Measurements from ENCODE around the gene GSG1L.

Gene GSG1L

DNA sequence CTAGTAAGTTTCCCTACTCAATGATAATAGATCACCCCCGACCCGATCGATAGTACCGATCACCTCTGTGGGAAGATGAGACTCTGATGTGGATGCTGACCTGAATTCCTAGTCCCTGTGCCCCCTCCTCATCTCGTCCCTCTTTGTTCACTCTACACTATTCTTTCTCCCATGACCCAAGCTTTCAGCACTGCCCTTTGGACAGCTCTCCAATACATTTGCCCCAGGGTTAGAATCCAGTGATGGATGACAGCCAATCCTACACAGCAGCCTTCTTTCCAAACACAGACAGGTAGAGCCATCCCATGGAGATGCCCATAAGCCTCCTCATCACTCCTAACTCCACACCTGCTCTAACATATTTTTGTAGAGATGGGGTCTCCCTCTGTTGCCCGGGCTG, 141.1 kb downstream of the GSG1L start:
- no peak overlapping the region for H3K4me3 Mint-ChIP-seq
- H3K27ac Mint-ChIP-seq, result no peak overlapping the region
- no peaks in the 10 kb centered on the region for H3K9me3 Mint-ChIP-seq (ENCODE audit: low read depth)
- H3K36me3 Mint-ChIP-seq, result no peaks in the 10 kb centered on the region
- peaks cover 25% of the 10 kb centered on the region for H3K27me3 Mint-ChIP-seq
- H3K4me1 Mint-ChIP-seq (ENCODE audit: low read depth), result no peaks in the 10 kb centered on the region

DNA sequence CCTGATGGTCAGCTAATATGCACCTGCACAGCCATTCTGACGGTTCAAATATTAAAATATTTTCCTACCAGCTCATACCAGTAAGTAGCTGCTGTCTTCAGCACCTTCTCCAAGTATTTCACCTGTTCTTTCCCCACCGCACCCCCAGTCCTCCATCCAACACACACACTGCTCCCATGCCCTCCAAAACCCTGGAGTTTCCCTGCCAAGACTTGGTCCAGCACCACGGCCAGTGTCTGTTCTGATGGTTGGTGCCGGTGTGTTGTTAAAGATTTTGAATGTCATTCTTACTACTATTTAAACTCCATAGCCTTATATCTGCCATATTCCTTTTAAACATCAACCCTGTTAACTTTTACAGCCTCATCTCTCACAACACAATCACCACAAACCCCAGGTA, 142.4 kb downstream of the GSG1L start:
- no peak overlapping the region for H3K27ac Mint-ChIP-seq
- H3K4me1 Mint-ChIP-seq (ENCODE audit: low read depth), result no peaks in the 10 kb centered on the region
- H3K36me3 Mint-ChIP-seq, result no peaks in the 10 kb centered on the region
- no peak overlapping the region for H3K4me3 Mint-ChIP-seq
- H3K9me3 Mint-ChIP-seq (ENCODE audit: low read depth), result no peaks in the 10 kb centered on the region
- peaks cover 30% of the 10 kb centered on the region for H3K27me3 Mint-ChIP-seq

DNA sequence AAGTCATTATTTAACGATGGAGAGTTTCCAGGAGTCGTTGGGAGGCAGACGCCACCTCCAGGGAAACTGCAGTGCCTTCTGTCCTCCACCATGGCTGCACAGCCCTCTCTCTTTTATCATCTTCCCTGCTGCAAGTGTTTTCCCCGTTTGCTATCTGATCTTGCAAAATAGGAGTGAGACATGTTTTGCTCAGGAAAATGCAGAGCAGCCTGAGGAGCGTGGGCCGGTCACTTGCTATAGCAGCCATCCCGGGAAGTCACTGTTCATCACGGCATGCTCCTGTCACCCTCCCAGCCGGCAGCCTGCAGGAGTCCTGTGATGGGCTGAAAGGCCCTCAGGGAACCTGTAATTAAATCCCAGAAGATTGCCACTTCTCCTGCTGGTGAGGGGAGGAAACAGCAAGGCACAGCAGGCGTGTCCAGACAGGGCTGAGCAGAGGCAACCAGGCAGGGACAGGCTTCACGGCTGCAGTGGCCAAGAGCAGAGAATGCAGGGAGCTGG, 143.1 kb downstream of the GSG1L start:
- peaks cover 30% of the 10 kb centered on the region for H3K27me3 Mint-ChIP-seq
- no peaks in the 10 kb centered on the region for H3K4me1 Mint-ChIP-seq (ENCODE audit: low read depth)
- no peaks in the 10 kb centered on the region for H3K36me3 Mint-ChIP-seq
- H3K27ac Mint-ChIP-seq, result no peak overlapping the region
- no peak overlapping the region for H3K4me3 Mint-ChIP-seq
- no peaks in the 10 kb centered on the region for H3K9me3 Mint-ChIP-seq (ENCODE audit: low read depth)

DNA sequence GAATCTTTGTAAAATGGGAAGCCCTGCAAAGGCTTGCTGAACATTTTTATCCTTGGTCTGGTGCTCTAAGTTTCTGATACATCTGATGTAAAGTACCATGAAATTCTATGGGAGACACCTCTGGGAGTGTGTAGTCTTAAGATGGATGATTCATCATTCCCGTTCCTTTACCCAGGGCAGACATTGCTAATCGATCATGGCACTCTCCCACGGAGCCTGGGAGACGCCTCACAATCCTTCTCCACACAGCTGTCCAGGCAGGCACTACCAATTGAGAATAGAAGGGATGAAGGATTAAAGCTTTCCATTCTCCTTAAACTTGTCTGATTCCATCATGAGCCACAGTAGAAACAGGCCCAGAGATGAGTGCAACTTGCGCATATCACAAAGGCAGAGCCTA, 144.8 kb downstream of the GSG1L start:
- no peaks in the 10 kb centered on the region for H3K36me3 Mint-ChIP-seq
- H3K27me3 Mint-ChIP-seq, result peaks cover 37% of the 10 kb centered on the region
- H3K4me3 Mint-ChIP-seq, result no peak overlapping the region
- no peak overlapping the region for H3K27ac Mint-ChIP-seq
- no peaks in the 10 kb centered on the region for H3K4me1 Mint-ChIP-seq (ENCODE audit: low read depth)
- no peaks in the 10 kb centered on the region for H3K9me3 Mint-ChIP-seq (ENCODE audit: low read depth)

DNA sequence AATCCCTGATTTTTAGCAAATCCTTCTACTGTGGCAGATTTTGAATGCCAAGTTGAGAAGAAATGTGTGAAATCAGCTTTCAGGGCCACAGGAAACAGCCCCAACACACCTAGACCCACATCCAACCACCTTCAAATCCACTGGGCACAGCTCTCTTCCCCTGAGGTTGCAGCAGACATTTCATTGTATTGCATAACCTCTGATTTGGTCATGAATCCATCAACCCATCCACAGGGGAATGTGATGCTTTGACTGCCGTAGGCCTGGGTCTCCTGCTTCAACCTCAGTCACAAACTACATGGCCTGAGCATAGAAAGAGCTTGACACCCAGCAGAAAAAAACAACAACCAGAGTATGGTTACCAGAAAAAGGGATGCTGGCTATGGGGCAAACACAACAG, 145.6 kb downstream of the GSG1L start:
- H3K27me3 Mint-ChIP-seq, result peaks cover 37% of the 10 kb centered on the region
- H3K27ac Mint-ChIP-seq, result no peak overlapping the region
- no peaks in the 10 kb centered on the region for H3K4me1 Mint-ChIP-seq (ENCODE audit: low read depth)
- no peak overlapping the region for H3K4me3 Mint-ChIP-seq
- H3K36me3 Mint-ChIP-seq, result no peaks in the 10 kb centered on the region
- no peaks in the 10 kb centered on the region for H3K9me3 Mint-ChIP-seq (ENCODE audit: low read depth)

DNA sequence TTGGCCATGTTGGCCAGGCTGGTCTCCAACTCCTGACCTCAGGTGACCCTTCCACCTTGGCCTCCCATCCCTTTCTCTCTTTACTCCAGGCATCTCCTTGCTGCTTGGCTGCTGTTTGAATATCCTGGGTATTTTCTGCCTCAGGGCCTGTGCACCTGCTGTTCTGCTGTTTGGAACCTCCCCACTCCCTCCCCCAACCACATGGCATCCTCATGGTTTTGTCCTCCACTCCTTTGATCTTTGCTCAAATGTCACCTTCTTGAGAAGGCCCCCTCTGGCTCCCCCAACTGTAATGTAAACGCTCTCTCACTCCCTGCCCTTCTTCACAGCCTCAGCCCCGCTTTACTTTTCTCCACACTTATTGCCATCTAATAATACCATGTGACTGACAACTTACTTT, 152.0 kb downstream of the GSG1L start:
- Mint-ChIP-seq H3K27ac (no peak overlapping the region), H3K9me3 (ENCODE audit: low read depth) (no peaks in the 10 kb centered on the region), H3K4me1 (ENCODE audit: low read depth) (no peaks in the 10 kb centered on the region), H3K27me3 (peaks cover 10% of the 10 kb centered on the region), H3K36me3 (no peaks in the 10 kb centered on the region), H3K4me3 (no peak overlapping the region)

DNA sequence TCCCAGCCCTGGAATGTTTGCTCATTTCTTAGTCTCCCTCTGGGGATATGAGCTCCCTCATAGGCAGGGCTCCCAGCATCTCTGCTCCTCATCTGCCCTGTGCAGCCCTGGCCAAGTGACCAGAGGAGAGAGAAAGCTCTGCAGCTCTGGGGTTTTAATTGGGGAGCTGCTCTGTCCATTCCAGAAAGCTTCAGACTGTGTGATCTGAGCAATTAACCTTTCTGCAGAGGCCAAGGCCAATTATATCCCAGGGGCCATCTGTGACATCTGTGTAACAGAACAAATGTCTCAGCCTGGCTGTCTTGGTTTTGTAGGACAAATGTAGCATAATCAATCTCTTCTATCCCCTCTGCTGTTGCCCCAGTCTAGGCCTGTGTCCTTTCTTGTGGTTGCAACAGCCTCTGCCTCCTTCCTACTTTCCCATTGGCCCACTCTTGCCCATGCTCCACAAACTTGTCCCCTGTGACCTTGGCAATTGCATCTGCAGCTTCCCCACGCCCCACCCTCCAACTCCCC, 156.0 kb downstream of the GSG1L start:
- Mint-ChIP-seq H3K9me3 (ENCODE audit: low read depth) (no peaks in the 10 kb centered on the region), H3K27me3 (no peaks in the 10 kb centered on the region), H3K4me3 (no peak overlapping the region), H3K4me1 (ENCODE audit: low read depth) (no peaks in the 10 kb centered on the region), H3K27ac (no peak overlapping the region), H3K36me3 (no peaks in the 10 kb centered on the region)

DNA sequence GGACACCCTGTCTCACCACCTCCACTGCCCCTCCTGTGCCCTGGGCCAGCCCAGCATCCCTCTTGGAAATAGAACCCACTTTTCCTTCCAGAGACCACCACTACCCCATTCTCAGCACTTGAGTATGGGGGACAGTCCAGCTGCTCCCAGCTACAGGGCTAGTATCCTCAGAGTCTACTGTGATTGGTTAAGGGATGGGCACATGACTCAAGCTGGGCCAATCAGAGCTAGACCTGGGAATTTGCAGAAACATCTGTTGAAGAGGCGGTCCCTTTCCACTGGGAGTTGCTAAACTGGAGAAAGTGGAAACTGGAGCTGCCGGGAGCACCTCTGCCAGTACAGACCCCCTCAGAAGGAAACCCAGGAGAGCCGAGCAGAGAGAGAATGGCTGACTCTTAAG, 156.6 kb downstream of the GSG1L start:
- Mint-ChIP-seq H3K4me1 (ENCODE audit: low read depth) (no peaks in the 10 kb centered on the region), H3K27ac (no peak overlapping the region), H3K9me3 (ENCODE audit: low read depth) (no peaks in the 10 kb centered on the region), H3K4me3 (no peak overlapping the region), H3K36me3 (no peaks in the 10 kb centered on the region), H3K27me3 (peaks cover 3% of the 10 kb centered on the region)

DNA sequence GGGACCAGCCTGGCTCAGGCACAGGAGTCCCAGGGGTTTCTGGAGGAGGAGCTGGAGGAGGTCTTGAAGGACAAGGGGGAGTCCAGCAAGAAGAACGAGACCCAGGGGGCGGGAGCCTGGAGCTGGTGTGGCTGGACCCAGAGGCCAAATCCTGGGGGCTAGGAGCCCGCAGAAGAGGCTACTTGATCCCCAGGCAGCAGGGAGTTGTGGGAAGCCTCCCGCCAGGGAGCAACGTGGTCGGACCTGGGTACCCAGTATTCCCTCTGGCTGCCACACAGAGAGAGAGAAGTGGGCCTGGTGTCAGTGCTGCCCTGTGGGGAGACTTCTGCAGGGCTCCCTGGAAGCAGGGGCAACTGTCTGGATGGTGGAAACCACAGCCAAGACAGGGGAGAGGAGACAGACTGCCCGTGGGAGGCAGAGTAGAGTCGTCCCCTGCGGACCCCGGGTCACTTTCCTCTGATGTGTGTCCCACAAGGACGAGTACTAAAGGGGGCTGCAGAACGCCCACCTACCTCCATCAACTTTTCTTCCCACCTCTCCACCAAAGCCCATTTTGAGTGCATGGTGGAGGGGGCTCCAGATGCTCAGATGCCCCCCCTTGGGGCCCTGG, 160.4 kb downstream of the GSG1L start:
- Mint-ChIP-seq H3K4me1 (ENCODE audit: low read depth) (no peaks in the 10 kb centered on the region), H3K4me3 (no peak overlapping the region), H3K27ac (no peak overlapping the region), H3K36me3 (no peaks in the 10 kb centered on the region), H3K9me3 (ENCODE audit: low read depth) (no peaks in the 10 kb centered on the region), H3K27me3 (peaks cover 8% of the 10 kb centered on the region)

DNA sequence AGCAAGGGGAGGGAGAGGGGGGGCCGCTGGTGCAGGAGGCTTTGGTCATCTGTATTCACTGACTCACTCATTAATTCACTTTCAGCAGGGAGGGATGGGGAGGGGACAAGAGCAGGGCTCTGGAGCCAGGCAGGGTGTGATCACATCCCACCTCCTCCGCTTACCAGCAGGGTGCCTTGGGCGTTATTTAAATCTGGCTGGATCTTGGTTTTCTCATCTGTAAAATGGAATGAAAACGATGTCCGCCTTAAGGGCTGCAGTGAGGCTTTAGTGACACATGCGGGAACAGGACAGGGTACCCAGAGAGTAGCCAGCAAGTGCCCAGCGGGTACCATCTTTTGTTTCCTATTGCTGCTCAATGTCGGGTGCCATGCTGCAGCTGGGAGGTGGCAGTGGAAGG, 161.0 kb downstream of the GSG1L start:
- Mint-ChIP-seq H3K36me3 (no peaks in the 10 kb centered on the region), H3K27ac (no peak overlapping the region)

DNA sequence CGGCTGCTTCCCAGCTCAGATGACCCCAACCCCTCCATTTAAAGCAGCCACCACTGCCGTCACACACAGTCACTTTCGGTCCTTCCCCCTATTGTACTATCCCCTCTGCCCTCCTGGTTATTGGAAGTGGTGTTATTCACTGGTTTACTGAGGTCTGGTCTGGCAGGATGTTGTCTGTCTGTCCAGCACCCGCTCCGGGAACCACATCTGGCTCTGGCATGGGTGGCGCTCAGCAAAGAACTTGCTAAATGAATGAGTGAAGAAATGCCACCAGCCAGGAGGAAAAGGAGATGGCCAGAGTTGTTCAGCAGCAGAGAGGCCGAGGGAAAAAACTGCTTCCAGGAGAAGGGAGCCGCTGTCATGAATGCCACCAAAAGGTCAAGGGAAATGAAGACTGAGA, 161.6 kb downstream of the GSG1L start:
- Mint-ChIP-seq H3K27me3 (peaks cover 8% of the 10 kb centered on the region), H3K27ac (no peak overlapping the region), H3K4me1 (ENCODE audit: low read depth) (no peaks in the 10 kb centered on the region), H3K4me3 (no peak overlapping the region), H3K36me3 (no peaks in the 10 kb centered on the region), H3K9me3 (ENCODE audit: low read depth) (no peaks in the 10 kb centered on the region)

More for the DNA sequence above, 161.0 kb downstream of the GSG1L start:
- Mint-ChIP-seq H3K4me3 (no peak overlapping the region), H3K9me3 (ENCODE audit: low read depth) (no peaks in the 10 kb centered on the region), H3K27me3 (peaks cover 8% of the 10 kb centered on the region), H3K4me1 (ENCODE audit: low read depth) (no peaks in the 10 kb centered on the region)

DNA sequence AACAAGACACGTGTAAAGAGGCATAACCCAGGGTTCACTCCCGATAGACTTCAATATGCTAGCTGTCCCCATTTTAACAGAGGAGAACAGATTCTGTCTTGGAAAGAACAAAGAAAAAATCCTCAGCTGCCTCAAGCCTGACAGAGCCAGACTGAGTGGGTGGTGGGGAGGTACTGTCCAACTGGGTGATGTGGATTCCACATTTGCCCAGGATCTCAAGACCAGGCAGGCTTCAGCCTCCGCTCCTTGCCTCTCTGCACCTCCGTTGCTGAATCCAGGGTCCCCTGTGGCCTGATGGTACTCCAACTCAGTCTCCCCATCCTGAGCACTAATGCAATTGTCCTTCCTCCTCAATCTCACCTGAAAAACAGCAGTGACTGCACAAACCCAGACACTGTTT, 163.8 kb downstream of the GSG1L start:
- no peaks in the 10 kb centered on the region for H3K36me3 Mint-ChIP-seq
- no peak overlapping the region for H3K27ac Mint-ChIP-seq
- no peaks in the 10 kb centered on the region for H3K4me1 Mint-ChIP-seq (ENCODE audit: low read depth)
- H3K27me3 Mint-ChIP-seq, result peaks cover 10% of the 10 kb centered on the region
- no peak overlapping the region for H3K4me3 Mint-ChIP-seq
- H3K9me3 Mint-ChIP-seq (ENCODE audit: low read depth), result no peaks in the 10 kb centered on the region

DNA sequence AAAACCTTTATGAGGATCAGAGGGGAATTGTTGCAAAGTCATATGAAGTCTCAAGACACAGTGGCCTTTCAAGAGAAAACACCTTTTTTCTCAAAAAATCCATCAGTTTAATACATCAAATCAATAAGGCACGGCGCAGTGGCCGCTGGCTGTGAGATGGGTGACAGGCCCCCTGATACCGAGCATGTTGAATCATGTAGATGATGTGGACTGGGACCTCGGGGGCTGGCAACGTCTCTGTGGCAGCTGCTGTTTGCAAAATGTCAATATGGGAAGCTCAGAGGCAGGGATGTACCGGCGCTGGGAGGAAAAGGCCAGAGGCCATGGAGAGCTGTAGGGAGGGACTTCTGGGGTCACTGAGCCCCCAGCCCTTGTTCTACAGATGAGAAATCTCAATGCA, 169.1 kb downstream of the GSG1L start:
- Mint-ChIP-seq H3K4me3 (no peak overlapping the region), H3K27me3 (peaks cover 16% of the 10 kb centered on the region), H3K4me1 (ENCODE audit: low read depth) (no peaks in the 10 kb centered on the region), H3K27ac (no peak overlapping the region), H3K9me3 (ENCODE audit: low read depth) (no peaks in the 10 kb centered on the region), H3K36me3 (no peaks in the 10 kb centered on the region)

DNA sequence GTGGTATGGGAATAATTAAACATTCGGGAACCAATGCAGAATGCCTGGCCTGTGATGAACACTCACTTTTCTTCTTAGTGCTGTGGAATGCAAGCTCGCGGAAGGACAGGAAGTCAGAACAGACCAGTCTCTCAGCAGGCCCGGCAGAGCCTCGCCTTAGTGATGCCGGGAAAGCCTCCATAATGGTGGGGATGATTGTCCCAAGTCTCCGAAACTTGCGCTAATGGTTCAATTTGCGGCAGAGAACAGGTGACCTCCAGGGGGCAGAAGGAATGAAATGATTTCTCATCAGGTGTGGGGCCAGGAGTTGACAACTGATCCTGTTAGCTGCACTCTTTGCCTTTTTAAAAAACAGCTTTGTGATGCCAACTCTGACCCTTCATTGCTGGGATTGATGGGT, 170.6 kb downstream of the GSG1L start:
- H3K27me3 Mint-ChIP-seq, result peaks cover 16% of the 10 kb centered on the region
- H3K4me3 Mint-ChIP-seq, result no peak overlapping the region

DNA sequence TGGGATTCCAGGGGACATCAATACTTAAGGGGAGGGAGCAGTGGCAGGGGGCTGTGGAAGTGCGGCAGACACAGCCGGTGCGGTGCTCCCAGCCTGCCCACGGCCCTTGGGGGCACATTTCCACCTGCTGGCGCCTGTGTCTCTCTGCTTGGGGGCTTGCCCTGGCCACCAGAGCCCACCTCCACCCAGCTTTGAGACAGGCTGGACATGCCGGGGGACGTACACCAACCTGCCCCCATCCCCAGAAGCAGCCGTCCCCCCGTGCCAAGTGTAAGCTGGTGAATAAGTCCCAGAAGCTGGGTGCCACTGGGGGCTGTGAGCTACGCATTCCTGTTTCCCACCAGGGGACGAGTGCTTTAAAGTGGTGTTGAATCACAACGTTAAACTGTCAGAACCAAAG, 172.6 kb downstream of the GSG1L start:
- Mint-ChIP-seq H3K36me3 (no peaks in the 10 kb centered on the region), H3K4me3 (no peak overlapping the region), H3K4me1 (ENCODE audit: low read depth) (no peaks in the 10 kb centered on the region), H3K9me3 (ENCODE audit: low read depth) (no peaks in the 10 kb centered on the region), H3K27ac (no peak overlapping the region), H3K27me3 (peaks cover 25% of the 10 kb centered on the region)

More for the DNA sequence above, 170.6 kb downstream of the GSG1L start:
- Mint-ChIP-seq H3K27ac (no peak overlapping the region), H3K36me3 (no peaks in the 10 kb centered on the region), H3K4me1 (ENCODE audit: low read depth) (no peaks in the 10 kb centered on the region), H3K9me3 (ENCODE audit: low read depth) (no peaks in the 10 kb centered on the region)

DNA sequence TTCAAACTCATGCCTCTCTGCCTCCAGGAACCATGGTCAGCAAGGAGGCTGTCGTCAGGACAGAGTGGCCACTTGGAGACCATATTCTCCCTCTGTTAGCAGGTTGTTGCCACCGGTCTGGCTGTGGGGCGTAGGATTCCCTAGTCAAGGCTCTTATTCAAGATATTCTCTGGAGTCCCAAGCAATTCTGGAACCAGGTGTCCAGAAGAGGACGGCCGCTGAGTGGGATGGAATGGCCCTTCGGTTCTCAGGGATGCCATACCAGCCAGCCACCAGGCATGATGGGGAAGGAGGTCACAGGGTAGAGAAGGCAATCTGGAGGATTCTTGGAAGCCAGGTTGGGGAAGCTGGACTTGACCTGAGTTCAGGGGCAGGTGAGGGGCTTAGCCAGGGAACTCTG, 173.5 kb downstream of the GSG1L start:
- Mint-ChIP-seq H3K27me3 (peaks cover 29% of the 10 kb centered on the region), H3K27ac (no peak overlapping the region), H3K4me3 (no peak overlapping the region)

More for the DNA sequence above, 173.5 kb downstream of the GSG1L start:
- H3K36me3 Mint-ChIP-seq, result no peaks in the 10 kb centered on the region
- H3K9me3 Mint-ChIP-seq (ENCODE audit: low read depth), result no peaks in the 10 kb centered on the region
- H3K4me1 Mint-ChIP-seq (ENCODE audit: low read depth), result no peaks in the 10 kb centered on the region
